GM18951 (cell line): Measurements from ENCODE around the gene SDC3.
"Not testable (repeated sequence)": the region's sequence is repeated elsewhere in the genome, so short reads cannot be mapped to it uniquely, and the experiment has no call there.

Experiments
- POLR2A ChIP-seq: IDR thresholded peaks from 4 replicates; pipeline ENCODE4 v1.6.1; 2011; ENCODE audit warnings: mild to moderate bottlenecking; ENCODE audit not compliant: insufficient read length, insufficient read depth; ENCODE audit errors: extremely low read depth
- in situ Hi-C: fragments of 300-500 bp; cut with MboI; formaldehyde crosslinking; loops from one replicate; pipeline ENCODE4 v1.12.0; 2022; ENCODE audit warnings: low sequenced_read_pairs, mixed read lengths, inconsistent platforms; ENCODE audit not compliant: unreplicated experiment

Gene SDC3

DNA sequence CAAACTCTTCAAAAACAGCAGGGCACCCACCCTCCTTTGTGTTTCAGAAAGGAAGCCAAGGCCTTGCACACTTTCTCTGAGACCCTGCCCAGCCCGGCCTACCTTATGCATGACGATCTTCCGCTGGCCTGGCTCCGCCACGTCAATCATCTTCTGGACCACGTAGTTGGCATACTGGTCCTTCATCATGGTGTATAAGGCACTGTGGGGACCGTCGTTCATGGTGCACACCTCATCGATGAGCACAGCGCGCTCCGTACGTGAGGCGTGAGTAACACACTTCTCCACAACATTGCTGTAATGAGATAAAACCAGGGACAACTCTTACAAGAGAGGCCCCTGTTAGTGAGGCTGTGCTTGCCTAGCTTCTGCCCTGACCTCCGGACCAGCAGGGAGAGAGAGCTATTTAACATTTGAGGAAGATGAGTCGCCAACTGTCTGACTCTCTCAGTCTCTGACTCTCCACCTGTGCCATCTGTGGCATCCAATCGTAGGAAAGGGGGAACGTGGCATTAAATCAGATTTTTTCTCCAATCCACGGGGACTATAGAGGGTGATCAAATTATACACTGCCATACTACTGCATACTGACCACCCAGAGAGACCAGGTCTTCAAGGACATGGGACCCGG lies 28.1 kb upstream of the SDC3 start:
- in situ Hi-C loops = no loop called here

DNA sequence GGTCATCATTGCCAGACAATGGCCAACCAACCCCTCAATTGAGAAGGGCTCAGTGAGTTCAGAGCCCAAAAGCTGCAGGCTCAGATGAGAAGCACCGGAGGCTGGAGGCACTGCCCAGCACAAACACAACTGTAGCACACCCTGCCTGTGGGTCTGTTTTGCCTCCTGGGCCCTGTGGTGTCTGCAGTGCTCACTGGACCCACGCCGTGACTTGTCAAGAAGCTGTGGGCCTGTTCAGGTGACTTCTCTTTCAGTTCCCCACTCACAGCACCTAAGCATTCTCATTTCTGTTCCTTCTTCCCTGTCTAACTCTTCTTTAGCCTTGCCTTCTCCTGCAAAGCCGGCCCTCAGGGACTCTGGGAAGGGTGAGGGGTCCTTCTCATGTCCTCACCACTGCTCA lies 27.2 kb upstream of the SDC3 start:
- in situ Hi-C loops = not testable (repeated sequence)

More for the DNA sequence above, 28.1 kb upstream of the SDC3 start:
- TF ChIP-seq POLR2A = no peak

DNA sequence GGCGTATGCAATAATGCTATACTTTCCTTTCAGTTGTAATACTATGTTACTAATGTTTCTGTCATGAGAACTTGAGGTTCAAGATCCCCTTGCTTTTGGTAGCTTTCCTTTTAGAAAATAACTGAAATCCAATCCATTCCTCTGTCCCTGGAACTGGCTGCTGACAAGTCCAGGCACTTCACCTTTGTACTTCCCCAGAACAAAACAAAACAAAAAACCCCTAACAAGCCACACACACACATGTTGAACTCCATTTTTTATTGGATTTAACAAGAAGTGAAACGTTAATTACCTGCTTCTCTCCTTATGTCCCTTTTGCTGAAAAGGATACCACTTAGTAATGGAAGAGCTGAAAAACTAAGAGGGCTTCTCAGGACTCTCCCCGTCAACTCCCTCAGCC lies 26.1 kb upstream of the SDC3 start:
- in situ Hi-C loops = no loop called here
- TF ChIP-seq POLR2A = no peak

DNA sequence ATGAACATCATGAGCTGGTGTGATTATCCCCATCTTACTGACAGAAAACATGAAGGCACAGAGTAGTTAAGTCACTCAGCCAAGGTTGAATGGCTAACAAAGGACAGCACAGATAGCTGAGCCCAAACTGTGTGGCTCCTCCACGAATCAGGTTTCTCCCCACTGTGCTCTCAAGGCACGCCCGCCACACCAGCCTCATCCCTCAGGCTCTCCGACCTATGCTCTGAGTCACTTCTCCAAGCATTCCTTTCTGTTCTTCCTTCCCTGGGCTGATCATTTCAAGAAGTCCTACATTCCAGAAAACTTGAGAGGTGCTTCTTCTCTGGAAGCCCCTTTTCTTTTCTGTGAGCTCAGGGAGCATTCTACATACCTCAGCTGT lies 25.3 kb upstream of the SDC3 start:
- in situ Hi-C loops = no loop called here
- no peak for TF ChIP-seq POLR2A

DNA sequence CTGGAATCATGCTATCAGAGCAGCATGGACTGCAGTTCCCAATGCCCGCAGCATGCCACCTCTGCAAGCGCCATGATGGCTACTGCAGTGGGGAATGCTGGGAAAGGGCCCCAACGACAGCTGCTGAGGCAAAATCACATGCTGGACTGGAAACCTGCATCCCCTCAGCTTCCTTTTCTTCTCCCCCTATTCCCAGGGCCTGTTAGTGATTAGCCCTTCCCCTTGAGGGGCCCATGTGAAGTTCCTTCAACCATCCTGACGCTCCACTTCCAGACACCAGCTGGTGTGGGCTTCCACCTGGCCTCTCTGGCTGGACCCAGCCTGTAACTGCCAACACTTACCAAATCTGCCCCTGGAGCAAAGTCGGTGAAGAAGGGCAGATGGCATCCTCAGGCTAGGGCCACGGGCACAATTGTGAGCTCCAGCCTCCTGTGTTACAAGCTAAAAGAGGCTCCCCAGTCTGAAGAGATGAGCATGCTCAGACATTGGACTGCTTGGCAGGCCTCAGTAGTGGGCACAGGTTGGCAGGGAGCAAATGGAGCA lies 22.1 kb upstream of the SDC3 start:
- no peak for TF ChIP-seq POLR2A
- in situ Hi-C loops = no loop called here

DNA sequence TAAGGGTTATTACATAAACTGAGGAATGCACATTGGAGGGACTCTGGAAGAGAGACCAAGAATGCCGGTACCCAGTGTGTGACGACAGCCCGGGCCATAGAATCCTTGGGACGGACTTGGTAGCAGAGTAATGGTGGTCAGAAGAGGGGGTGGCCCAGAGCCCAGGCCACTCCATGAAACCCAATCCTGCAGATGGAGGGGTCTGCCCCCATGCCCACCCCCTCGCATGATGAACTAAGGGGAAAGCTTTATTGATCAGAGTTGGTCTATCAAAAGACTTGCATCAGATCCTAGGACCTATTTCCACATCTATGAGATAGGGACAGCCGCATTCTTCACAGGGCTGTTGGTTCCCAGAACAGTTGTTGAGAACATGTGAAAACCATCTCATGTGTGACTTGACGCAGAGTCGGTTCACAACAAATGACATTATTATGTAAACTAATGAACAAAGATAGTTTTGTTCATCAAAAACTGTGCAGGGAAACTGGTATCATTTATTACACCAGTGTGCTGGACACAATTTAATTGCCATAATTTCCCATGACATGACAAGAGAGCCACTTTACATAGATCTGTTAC lies 21.5 kb upstream of the SDC3 start:
- in situ Hi-C loops = no loop called here
- no peak for TF ChIP-seq POLR2A

DNA sequence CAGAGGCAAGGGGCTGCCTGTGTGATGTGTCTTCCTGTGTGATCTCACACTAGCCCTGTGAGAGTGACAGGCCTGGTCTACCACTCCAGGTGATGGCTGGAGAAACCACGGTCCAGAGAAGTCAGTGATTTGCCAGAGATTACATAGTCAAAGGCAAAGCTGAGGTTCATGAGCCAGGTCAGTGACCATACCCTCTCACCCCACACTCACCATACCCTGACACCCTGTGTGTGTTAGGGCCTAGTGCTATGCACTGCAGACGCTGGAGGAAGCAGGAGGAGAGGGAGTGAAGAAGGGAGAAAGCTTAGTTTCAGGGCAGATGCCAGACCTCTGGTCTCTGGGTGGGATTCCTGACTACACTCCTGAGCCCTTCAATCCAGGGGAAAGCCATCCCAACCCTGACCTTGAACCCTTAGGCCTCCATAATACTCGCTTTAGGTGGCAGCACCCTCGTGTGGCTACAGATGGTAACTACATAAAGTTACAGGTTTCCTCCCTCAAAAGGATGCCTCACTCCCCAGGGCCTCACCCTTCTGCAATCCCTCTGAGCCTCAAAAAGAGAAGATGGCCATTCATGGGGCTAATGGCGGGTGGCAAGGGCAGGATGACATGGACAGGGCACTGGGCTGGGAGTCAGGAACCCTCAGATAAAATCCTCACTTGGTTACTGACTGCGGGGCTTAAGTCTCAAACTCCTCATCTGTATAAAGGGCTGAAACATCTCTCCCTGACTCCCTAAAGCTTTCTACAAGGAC lies 20.8 kb upstream of the SDC3 start:
- TF ChIP-seq POLR2A = no peak
- in situ Hi-C loops = no loop called here

DNA sequence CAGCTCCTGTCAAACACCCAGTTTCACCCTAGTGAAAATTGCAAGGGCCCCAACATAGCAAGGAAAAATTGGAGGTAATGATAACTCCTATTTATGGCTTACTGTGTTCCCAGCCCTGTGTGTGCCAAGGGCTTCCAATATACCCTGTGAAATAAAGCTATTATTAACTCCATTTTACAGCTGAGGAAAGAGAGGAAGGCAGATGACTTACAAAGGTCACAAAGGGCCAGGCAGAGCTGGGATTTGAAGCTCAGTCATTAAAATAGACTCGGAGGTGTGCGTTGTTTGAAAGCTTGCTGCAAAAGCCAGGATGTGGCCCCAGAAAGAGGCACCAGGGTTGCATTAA lies 20.2 kb upstream of the SDC3 start:
- TF ChIP-seq POLR2A = no peak

DNA sequence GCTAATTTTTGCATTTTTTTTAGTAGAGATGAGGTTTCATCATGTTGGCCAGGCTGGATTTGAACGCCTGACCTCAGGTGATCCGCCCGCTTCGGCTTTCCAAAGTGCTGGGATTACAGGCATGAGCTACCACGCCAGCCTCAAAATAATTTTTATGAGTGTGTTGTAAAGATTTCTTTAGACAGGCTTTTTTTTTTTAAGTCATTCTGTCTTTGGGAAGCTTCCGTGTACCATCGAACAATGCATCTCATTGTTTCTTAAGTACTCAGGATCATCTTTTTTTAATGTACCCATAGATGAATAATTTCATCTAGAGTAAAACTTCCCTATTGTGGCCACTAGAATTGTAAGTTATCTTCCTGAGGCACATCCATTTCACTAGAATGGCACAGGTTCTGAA lies 19.6 kb upstream of the SDC3 start:
- TF ChIP-seq POLR2A = no peak
- in situ Hi-C loops = no loop called here

More for the DNA sequence above, 20.2 kb upstream of the SDC3 start:
- in situ Hi-C loops = no loop called here

DNA sequence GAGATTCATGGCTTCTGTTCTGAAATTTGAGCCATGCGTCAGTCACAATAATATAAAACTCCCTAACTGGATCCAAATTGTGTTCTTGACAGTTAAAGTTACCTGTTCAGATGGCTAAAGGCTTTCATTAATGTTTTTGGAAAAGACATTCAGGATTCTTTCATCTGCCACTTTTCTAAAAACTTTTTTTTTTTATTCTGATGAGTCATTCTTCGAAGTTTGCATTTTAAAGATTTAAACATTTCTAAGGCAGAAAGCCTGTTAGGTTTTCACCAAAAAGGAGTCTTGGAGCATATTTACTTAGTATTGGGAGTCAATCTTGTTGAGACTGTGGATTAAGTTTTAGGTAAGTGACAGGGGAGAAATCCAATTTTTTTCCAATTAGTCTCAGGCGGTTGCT lies 18.9 kb upstream of the SDC3 start:
- TF ChIP-seq POLR2A = no peak
- in situ Hi-C loops = no loop called here

DNA sequence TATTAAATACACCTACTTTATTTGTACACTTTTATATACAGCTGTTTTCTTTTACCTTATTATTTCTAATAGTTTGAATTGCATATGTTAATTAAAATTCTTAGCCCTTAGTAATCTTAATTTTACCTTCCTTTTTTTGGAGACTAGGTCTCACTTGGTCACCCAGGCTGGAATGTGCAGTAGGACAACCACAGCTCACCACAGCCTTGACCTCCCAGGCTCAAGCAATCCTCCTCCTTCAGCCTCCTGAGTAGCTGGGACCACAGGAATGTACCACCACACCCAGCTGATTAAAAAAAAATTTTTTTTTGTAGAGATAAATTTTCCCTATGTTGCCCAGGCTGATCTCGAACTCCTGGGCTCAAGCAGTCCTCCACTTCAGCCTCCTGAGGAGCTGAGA lies 15.0 kb upstream of the SDC3 start:
- no peak for TF ChIP-seq POLR2A
- in situ Hi-C loops = no loop called here

DNA sequence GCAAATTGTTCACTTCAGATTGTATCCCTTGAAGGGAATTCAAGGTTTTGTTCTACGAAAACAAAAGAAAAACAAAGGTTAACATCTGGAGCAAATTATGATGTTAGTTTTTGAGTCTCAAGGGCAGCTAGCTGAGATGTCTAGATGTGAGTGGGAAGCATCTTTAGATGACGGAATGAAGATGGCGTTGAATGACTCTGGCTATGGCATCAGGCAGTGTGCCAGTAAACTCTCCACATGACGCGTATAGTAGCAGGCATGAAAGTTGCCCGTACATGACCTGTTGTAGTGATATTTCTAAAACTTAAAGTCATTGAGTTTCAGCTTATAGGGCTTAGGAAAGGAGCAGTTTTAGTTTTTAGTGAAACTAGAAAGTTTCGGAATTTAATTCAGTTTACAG lies 12.3 kb upstream of the SDC3 start:
- in situ Hi-C loops = no loop called here
- no peak for TF ChIP-seq POLR2A

DNA sequence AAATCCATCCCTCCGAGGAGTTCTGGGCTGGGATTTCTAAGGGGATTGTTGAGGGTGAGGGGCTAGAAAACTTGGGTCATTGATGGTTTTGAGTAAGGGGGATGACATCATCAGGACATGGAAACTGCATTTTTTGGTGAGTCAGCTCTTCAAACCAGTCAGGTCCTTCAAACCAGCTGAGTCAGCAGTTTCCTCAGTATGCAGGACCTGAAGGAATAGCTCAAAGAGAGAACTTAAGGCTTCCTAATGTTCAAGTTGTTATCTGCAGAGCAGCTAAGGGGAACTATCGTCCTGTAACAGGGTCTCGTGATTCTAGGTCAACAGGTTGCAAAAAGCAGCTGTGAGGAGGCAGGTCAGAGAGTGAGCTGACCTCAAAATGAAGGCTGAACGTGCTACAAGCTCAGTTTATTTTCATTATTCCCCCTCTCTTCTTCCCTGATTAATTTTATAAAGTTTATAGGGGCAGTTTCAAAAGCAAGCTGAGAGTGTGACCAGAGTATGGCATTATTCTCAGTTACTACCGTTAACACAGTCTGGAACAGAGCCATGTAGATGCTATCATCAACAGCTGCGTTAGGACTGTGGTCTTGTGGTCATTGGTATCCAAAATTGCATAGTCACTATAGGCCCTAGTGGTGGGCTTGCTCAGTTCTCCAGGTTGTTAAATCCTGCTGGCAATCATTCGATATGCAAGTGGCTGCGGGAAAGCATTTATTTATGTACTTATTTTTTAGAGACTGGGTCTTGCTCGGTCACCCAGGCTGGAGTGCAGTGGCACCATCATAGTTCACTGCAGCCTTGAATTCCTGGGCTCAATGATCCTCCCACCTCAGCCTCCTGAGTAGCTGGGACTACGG lies 10.7 kb upstream of the SDC3 start:
- TF ChIP-seq POLR2A = no peak
- in situ Hi-C loops = loop anchor here (10.0 kb wide), 1 partner anchor 194 kb away; the partner anchor contains the start of gene MATN1
